IPS DF 4.7 (cell line): Measurements from ENCODE around the gene ENPP4.
"Not testable (repeated sequence)": the region's sequence is repeated elsewhere in the genome, so short reads cannot be mapped to it uniquely, and the experiment has no call there.

ENCODE experiments used
- DNase-seq: peaks from one replicate; pipeline ENCODE4 v3.0.0-alpha.2; 2013; ENCODE audit warnings: low spot score; ENCODE audit errors: extremely low read depth

Gene ENPP4, protein sequence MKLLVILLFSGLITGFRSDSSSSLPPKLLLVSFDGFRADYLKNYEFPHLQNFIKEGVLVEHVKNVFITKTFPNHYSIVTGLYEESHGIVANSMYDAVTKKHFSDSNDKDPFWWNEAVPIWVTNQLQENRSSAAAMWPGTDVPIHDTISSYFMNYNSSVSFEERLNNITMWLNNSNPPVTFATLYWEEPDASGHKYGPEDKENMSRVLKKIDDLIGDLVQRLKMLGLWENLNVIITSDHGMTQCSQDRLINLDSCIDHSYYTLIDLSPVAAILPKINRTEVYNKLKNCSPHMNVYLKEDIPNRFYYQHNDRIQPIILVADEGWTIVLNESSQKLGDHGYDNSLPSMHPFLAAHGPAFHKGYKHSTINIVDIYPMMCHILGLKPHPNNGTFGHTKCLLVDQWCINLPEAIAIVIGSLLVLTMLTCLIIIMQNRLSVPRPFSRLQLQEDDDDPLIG

DNA sequence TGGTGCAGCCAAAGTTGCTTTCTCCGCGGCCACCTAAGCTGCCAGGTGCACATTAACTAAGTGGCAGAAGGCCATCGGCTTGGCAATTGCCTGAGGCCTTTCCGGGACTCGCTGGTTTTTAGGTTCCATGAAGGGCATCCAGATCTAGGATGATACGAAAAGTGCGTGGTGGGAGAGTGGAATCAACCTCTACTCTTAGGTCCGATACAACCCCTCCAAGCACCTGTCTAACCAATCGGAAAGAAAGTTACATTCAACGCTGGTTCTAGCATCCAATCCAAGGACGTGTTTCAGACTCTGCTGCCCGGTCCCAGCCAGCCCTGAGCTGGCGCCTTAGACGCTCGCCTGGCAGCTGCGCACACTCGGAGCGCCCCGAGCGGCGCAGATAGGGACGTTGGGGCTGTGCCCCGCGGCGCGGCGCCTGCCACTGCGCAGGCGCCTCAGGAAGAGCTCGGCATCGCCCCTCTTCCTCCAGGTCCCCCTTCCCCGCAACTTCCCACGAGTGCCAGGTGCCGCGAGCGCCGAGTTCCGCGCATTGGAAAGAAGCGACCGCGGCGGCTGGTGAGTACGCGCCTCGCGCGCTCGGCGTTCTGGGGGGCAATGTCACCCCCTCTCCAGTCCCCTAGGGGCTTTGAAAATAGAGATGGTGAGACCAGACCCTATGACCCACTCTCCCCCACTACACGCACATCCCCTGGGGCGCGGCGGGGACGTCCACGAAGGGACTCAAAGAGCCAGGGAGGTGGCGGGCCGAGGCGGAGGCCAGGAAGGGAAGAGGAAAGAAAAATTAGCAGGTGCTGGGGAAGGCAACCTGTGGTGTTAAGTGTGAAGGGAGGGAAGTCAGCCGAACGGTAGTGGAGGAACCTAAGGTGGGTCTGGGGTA, at the start of gene ENPP4:
TSS of gene ENPP4 (plus strand) at position 361 of the 883 bp plus-strand sequence. CDS start 9,595 bp downstream, outside the sequence.
- DNase-seq: peak; percentile 90

DNA sequence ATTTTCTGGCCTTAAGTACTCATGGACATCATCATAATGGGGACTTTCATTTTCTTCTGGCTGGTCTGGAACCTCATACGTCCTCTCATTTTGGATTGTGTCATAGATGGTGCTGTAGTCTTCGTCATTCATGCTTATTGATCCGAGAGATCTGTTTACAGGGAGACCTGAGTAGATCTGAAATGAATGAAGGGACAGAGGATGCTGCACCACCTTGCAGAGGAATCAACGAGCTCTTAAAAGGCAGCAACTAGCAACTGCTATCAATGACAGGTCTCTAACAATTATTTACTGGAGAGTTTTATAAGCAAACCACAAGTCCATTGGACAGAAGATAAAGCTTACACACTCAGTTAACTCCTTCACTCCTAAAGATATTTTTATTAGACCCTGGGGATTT, 49.7 kb upstream of the ENPP4 start:
- no peak for DNase-seq

DNA sequence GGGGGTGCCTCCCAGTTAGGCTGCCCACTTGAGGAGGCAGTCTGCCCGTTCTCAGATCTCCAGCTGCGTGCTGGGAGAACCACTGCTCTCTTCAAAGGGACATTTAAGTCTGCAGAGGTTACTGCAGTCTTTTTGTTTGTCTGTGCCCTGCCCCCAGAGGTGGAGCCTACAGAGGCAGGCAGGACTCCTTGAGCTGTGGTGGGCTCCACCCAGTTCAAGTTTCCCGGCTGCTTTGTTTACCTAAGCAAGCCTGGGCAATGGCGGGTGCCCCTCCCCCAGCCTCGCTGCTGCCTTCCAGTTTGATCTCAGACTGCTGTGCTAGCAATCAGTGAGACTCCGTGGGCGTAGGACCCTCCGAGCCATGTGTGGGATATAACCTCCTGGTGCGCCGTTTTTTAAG, 44.1 kb upstream of the ENPP4 start:
- not testable (repeated sequence) for DNase-seq

DNA sequence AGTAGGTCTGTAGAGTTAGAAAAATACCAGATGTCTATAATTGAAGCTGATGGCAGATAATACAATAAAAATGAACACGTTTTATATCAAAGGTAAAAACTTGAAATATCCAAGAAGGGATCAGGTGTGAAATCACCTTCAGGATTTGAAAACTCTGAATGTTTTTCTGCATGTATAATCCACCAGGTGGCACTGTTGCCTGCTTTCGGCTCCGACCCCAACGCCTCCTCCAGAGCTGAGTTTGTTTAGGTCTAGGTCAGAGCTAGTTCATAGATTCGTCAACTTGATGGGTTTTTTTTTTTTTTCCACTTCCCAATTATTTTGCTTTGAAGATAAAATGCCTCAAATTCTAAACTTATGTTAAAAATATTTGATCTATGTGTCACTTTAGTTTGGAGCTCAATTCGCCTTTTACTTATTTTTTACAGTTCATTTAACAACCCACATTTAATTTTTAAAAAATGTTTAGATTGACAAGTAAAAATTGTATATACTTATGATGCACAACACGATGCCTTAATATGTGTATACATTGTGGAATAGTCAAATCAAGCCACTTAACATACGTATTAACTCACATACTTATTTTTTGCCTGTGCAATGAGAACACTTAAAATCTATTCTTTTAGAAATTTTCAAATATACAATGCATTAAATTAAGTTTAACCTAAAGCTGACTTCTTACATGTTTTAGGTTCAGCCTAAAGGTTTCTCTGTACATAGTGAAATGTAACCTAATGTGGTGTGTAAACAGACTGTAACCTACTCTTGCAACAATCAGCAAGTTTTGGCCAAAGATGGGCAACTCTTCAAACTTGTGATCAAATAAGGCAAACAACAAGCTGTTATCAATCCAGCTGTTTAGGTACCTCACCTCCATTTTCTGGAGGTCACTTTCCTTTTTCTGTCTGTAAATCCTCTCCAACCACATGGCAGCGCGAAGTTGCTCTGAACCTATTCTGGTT, 39.4 kb upstream of the ENPP4 start:
- DNase-seq: no peak

DNA sequence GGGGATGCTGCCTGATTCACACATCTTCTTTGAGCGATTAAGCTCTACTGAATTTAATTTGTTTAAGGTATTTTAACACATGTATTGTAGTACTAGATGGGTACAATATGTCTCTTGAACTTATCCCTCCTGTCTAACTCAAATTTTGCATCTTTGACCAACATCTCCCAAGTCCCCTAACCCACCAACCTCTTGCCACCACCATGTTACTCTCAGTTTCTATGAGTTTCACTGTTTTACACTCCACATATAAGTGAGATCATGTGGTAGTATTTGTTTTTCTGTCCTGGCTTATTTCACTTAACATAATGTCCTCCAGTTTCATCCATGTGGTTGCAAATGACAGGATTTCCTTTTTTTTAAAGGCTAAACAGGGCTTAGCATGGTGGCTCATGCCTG, 38.7 kb upstream of the ENPP4 start:
- no peak for DNase-seq

DNA sequence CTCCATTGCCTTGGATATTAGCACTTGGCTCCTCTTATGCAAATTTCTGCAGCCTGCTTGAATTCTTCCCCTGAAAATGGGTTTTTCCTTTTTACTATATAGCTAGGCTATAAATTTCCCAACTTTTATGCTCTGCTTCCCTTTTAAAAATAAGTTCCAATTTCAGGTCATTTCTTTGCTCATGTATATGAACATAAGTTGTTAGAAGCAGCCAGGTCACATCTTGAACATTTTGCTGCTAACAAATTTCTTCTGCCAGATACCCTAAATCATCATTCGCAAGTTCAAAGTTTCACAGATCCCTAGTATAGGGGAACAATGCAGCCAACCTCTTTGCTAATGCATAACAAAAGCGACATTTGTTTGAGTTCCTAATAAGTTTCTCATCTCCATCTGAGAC, 34.5 kb upstream of the ENPP4 start:
- no peak for DNase-seq

DNA sequence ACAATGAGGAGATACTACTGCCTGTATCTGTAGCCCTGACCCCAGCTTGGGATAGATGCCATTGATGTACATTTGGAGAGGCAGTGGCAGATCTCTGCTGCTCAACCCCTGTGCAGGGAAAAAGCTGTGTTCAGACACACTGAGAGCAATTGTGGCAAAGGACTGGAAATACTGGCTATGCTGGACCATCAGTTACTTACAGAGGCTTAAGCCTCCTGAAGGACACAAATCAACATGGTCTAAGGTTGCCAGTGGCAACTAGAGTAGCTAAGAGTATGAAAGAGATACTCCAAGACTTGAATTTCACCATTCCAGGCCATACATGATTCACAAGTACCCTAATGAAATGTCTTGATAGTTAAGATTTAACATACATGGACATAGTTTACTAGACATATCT, 32.4 kb upstream of the ENPP4 start:
- DNase-seq: no peak

DNA sequence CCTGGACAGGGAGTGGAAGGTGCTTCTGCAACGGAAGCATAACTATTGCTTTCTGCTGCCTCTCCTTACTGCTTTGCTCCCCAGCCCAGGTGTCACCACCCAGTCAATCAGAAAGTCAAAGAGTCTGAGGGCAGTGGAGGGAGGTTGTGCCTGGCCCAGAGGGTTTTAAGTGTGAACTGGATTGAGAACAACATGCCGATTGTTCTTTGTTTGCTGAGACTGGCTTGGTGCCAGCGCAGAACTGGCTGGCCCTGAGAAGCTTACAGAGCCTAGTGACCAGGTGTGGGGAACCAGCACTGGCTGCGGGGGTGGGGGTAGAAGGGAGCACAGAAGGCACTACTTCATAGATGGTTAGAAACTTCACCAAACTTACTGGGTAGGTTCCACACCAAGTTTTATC, 31.1 kb upstream of the ENPP4 start:
- no peak for DNase-seq

DNA sequence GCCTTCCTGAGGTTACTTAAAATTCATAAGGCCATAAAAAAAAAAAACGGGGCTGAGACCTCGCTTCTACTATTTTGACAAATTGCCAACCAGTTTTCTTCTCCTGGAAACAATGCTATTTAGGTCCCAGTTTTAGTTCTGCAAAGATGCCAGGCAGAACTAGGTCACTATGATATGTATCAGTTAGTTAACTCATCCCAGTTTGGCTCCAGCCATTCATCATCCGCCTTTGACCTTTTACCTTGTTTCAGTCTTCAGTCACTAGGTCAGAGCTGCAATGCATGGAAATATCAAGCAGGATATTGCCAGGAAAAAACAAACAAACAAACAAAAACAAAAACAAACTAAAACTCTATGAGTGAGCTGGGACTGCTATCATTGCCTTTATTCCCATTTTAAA, 29.8 kb upstream of the ENPP4 start:
- no peak for DNase-seq

DNA sequence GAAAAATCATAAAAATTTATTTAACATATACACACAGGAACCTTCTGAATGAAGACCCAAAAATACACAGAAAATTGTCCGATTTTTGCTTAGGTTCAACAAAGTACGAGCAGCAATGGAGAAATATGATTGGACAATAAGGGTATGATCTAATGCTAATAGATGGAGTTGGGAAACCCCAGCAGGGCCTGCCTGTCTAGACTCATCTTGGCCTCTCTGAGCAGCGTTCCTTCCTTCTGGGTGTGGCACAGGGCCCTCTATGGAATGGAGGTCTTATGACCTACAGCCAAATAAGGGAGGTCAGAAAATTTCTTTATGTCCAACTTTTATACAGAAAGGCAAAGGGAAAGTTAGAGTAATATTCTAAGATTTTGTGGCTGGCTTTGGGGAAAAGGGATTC, 27.7 kb upstream of the ENPP4 start:
- no peak for DNase-seq

DNA sequence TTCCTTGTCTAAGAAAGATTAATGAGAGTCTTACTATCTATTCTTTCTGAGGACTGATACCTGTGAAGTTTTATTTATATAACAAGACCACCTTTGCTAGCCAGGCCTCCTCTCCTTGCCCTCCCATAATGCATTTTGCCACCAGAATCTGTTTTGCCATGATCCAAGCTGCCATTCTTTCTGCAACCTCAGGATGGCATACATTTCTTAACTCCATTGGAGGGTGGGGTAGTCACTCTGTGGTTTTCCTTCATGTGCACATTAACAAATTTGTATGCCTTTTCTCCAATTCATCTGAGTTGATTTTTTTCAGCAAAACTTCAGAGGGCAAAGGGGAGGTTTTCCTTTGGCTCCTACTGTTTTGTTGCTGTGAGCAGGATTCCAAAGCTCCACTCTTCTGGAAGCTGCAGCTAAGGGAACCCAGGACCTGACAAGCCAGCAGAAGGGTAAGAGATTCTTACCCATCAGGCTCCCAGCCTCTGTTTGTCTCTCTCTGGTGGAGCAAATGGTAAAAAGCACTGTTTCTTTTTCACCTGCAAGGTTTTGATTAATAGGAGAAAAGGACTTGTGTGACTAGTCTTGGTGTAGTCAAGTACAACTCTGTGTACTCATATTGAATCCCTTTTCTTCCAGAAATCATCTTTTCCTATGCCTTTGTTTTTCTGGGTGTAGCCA, 26.2 kb upstream of the ENPP4 start:
- no peak for DNase-seq

DNA sequence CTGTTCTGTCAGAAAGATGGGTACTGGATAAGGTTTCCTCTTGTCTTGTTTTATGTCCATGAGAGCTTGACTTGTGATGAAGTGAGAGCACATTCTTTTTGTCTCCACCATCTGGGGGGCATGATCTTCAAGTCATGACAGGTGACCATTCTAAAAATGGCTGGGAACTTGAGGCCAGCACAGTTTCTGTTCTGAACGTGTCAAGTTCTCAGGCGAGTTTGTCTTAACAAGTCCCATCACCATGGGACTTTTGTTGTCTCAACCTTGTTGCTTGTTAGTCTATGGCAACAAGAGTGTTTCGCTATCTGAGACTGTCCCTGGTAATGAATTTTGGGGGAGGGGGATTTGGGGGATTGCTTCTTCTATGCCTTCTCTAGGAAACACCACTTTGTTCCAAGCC, 25.6 kb upstream of the ENPP4 start:
- no peak for DNase-seq

DNA sequence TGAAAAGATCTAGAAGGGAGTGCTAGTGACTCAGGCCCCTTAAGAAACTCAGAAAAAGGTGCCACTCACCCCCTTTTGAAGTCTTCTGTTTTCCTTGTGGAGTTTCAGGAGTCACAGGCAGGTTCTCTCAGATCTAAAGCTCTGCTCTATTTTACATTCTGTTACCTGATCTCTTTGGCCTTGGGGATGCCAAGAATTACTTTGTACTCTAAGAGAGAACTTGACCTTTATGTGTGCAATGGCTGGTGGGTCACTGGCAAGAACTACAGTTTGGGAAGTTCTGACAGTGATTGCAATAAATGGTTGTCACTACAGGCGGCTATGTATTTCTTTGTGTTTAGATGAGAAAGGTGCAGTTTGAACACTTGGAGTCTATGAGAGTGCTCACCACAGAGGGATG, 24.2 kb upstream of the ENPP4 start:
- no peak for DNase-seq

DNA sequence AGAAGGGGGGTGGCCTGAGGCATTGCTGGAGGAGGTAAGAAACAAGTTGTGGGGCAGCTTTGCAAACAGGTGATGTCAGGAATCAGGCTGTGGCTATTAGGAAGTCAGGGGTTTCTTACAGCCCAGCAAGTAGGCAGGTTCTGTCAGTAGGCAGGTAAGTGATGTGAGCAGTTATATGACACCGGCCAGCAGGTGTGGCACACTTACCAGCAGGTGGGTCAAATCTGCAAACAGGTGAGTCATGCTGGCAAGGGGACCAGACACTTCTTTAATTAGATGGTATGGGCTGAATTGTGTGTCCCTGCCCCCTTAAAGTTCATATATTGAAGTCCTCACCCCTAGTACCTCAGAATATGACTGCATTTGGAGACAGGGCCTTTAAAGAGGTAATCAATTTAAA, 16.4 kb upstream of the ENPP4 start:
- DNase-seq: no peak

DNA sequence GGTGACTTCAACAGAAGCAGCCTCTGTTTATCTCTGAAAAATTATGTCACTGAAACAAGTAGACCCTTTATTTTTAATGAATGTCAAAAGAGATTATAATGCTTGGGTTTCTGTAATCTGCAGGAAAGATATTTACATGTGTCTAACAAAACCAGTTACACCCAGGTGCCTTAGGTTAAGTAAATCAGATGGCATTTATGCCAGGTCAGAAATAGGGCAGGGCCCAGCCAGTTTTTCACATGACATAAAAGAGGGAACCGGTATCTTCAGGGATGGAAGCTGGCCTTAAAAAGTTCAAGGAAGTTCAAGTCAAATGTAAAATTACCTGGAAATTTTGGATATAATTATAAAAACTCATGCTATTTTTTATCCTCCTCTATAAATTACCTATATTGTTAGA, 14.2 kb upstream of the ENPP4 start:
- no peak for DNase-seq

DNA sequence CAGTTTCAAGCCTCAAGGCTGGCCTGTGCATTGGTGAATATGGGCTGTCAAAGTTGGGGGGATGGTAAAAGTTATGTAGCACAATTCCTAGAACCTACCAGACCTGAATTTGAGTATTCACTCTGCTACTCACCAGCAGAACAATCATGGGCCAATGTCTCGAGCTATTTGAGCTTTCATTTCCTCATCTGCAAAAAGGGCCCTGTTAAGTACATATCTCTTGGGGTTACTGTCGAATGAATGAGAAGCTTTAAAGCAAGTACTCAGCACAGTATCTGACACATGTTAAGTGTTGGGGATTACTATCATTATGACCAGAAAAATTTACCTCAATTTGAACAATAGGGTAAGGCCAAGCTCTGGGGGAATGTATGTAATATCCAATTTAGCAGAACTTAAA, 13.5 kb upstream of the ENPP4 start:
- DNase-seq: no peak

DNA sequence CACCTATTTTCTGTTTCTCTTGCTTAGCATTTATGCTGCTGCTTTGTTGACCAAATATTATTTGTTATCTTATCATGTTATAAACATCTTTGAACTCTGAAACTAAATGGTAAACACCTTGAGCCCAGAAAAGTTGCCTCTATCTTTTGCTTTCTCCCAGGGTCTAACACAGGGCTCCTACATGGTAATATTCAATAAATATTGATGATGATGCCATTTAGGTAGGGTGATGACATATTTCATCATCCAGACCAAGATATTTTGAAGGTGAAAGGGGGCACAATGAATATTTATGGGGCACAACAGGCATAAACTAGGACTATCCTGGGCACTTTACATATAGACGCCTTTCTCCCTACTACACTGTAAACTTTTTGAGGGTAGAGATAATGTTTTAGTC, 11.6 kb upstream of the ENPP4 start:
- no peak for DNase-seq

DNA sequence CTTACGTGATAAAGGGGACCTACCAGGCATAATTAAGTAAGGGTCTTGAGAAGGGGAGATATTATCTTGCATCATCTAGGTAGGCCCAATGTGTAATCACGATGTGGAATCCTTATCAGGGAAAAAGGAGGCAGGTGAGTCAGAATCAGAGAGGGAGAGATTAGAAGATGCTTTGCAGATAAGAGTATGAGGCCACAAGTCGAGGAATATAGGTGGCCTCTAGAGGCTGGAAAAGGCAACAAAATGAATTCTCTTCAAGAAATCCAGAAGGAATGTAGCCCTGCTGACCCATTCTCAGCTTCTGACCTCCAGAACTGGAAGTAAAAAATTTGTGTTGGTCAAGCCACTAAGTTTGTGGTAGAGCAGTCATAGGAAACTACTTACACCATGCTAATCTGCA, 11.0 kb upstream of the ENPP4 start:
- DNase-seq: no peak

DNA sequence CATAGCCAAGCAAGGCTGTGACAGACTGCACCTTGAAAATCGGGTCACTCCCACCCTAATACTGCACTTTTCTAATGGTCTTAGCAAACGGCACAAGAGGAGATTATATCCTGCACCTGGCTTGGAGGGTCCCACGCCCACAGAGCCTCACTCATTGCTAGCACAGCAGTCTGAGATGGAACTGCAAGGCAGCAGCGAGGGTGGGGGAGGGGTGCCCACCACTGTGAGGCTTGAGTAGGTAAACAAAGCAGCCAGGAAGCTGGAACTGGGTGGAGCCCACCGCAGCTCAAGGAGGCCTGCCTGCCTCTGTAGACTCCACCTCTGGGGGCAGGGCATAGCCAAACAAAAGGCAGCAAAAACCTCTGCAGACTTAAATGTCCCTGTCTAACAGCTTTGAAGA, 10.1 kb upstream of the ENPP4 start:
- not testable (repeated sequence) for DNase-seq

DNA sequence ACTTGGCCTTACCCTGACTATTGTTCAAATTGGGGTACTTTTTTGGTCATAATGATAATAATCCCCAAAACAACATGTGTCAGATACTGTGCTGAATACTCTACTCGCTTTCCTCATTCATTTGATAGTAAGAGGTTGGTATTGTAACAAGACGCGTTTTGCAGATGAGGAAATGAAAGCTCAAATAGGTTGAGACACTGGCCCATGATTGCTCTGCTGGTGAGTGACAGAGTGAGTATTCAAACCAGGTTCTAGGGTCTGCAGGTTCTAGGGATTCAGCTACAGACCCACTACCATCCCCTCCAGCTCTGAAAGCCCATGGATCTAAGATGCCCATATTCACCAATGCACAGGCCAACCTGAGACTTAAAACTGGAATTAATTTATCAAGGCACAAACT, 1.3 kb upstream of the ENPP4 start:
- no peak for DNase-seq

DNA sequence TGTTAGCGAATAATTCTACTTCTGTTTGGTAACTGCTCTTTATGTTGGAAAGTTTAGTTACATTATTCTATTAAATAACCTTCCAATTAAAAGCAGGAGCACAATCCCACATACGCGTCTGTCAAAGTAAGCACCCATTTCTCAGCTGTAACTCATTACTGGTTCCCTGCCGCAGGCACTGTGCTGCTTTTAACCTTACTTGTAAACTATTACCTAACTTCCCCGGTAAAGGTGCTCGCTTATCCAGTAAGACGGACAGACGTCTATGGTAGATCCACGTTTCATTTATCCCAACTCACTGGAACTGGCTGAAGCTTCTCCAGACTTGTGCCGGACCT, 529 bp upstream of the ENPP4 start:
- DNase-seq: no peak
